ENCODE measurements around the gene THG1L. TPM values are rescaled to one million over a fixed set of nuclear protein-coding genes. Genes with fewer than 3 reads are reported as not detected.
A peak's percentile ranks its signal among the peaks of the same experiment; 100 is the strongest.

Gene THG1L
- total RNA-seq, 1 experiment from 2014 or later: 45.3 TPM

GRCh38 chr5:157713830-157714595 is 17.2 kb upstream of the THG1L start:
- ChIA-PET POLR2A (ENCODE audit: unreplicated experiment) (no interaction called here), CTCF (no interaction called here)
- Histone ChIP-seq H3K4me1 (ENCODE audit: insufficient read depth, low read length) (peaks cover 40% of the 10 kb centered on the region), H3K4me3 (ENCODE audit: low read length) (no peak overlapping the region), H3K9me3 (ENCODE audit: low read length) (no peaks in the 10 kb centered on the region), H3K27ac (ENCODE audit: low read length) (peak overlapping the region; percentile 2; the same call in 1 of the 2 replicates), H3F3A (ENCODE audit: low read length, unreplicated experiment) (no peaks in the 10 kb centered on the region), H3K36me3 (ENCODE audit: low read depth, low read length) (no peaks in the 10 kb centered on the region), H3K9ac (ENCODE audit: low read length) (no peak overlapping the region), H3K4me2 (ENCODE audit: low read length) (no peak overlapping the region), H3K79me2 (ENCODE audit: low read length) (no peaks in the 10 kb centered on the region), H4K20me1 (ENCODE audit: low read length) (no peaks in the 10 kb centered on the region), H3K27me3 (ENCODE audit: low read length) (no peaks in the 10 kb centered on the region), H2AFZ (ENCODE audit: low read length) (no peak overlapping the region), H3K9me2 (replicated peaks; ENCODE audit: low read length) (no peaks in the 10 kb centered on the region)
- ATAC-seq: no peak
- TF ChIP-seq EZH2 (IDR thresholded peaks at IDR 0.05; ENCODE audit: low read length, unreplicated experiment): no peak
- TF ChIP-seq CTCF (conservative IDR thresholded peaks at IDR 0.05; ENCODE audit: low read depth, low read length): no peak
- TF ChIP-seq EZH2phosphoT487 (IDR thresholded peaks at IDR 0.05; ENCODE audit: borderline replicate concordance, low read length): no peak
- intact Hi-C loops (cut with micrococcal nuclease): no loop called here
- no peak for DNase-seq
- no TSS peak for BruUV-seq (replicated peaks)

- no TSS peak for BruUV-seq (replicated peaks)
- H3K9ac ChIP-seq (ENCODE audit: low read length): no peak overlapping the region
- ATAC-seq (no peak), DNase-seq (peak; percentile 21)
- POLR2A ChIA-PET (ENCODE audit: unreplicated experiment): no interaction called here
- H4K20me1 ChIP-seq (ENCODE audit: low read length): no peaks in the 10 kb centered on the region
- CTCF ChIA-PET: no interaction called here
- no peaks in the 10 kb centered on the region for H3K9me2 ChIP-seq (replicated peaks; ENCODE audit: low read length)
- H3K4me3 ChIP-seq (ENCODE audit: low read length): no peak overlapping the region
- H3K27me3 ChIP-seq (ENCODE audit: low read length): no peaks in the 10 kb centered on the region
- no peaks in the 10 kb centered on the region for H3F3A ChIP-seq (ENCODE audit: low read length, unreplicated experiment)
- intact Hi-C loops (cut with micrococcal nuclease): no loop called here
- no peak for TF ChIP-seq EZH2phosphoT487 (IDR thresholded peaks at IDR 0.05; ENCODE audit: borderline replicate concordance, low read length)
- no peak for TF ChIP-seq EZH2 (IDR thresholded peaks at IDR 0.05; ENCODE audit: low read length, unreplicated experiment)
- TF ChIP-seq CTCF (conservative IDR thresholded peaks at IDR 0.05; ENCODE audit: low read depth, low read length): no peak
- no peaks in the 10 kb centered on the region for H3K36me3 ChIP-seq (ENCODE audit: low read depth, low read length)
- peak overlapping the region; percentile 2; the same call in 1 of the 2 replicates for H3K27ac ChIP-seq (ENCODE audit: low read length)
- peaks cover 40% of the 10 kb centered on the region for H3K4me1 ChIP-seq (ENCODE audit: insufficient read depth, low read length)
- no peaks in the 10 kb centered on the region for H3K9me3 ChIP-seq (ENCODE audit: low read length)
- H3K4me2 ChIP-seq (ENCODE audit: low read length): no peak overlapping the region
- H3K79me2 ChIP-seq (ENCODE audit: low read length): no peaks in the 10 kb centered on the region
- H2AFZ ChIP-seq (ENCODE audit: low read length): no peak overlapping the region
Measured at GRCh38 chr5:157714596-157714864, 16.7 kb upstream of the THG1L start.

GRCh38 chr5:157718519-157718918 is 12.7 kb upstream of the THG1L start:
- Histone ChIP-seq H3K9me3 (ENCODE audit: low read length) (no peaks in the 10 kb centered on the region), H3K4me1 (ENCODE audit: insufficient read depth, low read length) (peaks cover 20% of the 10 kb centered on the region), H4K20me1 (ENCODE audit: low read length) (no peaks in the 10 kb centered on the region), H3K36me3 (ENCODE audit: low read depth, low read length) (no peaks in the 10 kb centered on the region), H3K4me2 (ENCODE audit: low read length) (peak overlapping the region; percentile 28), H3K9me2 (replicated peaks; ENCODE audit: low read length) (no peaks in the 10 kb centered on the region), H3K27me3 (ENCODE audit: low read length) (no peaks in the 10 kb centered on the region), H3K79me2 (ENCODE audit: low read length) (no peaks in the 10 kb centered on the region), H3F3A (ENCODE audit: low read length, unreplicated experiment) (no peaks in the 10 kb centered on the region), H3K27ac (ENCODE audit: low read length) (peak overlapping the region; percentile 58), H3K4me3 (ENCODE audit: low read length) (no peak overlapping the region), H3K9ac (ENCODE audit: low read length) (peak overlapping the region; percentile 63), H2AFZ (ENCODE audit: low read length) (peak overlapping the region; percentile 8)
- intact Hi-C loops (cut with micrococcal nuclease): loop anchor here (1.0 to 2.0 kb wide), 8 partner anchors 49 to 390 kb away; partner anchors contain the start of gene ADAM19
- ATAC-seq (peak; percentile 97), DNase-seq (peak; percentile 92)
- ChIA-PET CTCF (interaction anchor here (0.5 to 1.2 kb wide), 12 partner anchors 25 to 458 kb away, joined by 3 to 9 read pairs (median 3); partner anchors contain the start of gene LSM11), POLR2A (ENCODE audit: unreplicated experiment) (interaction anchor here (0.6 to 0.7 kb wide), 2 partner anchors 106 to 207 kb away, joined by 3 to 6 read pairs; no protein-coding TSS in a partner anchor)
- TF ChIP-seq EZH2 (IDR thresholded peaks at IDR 0.05; ENCODE audit: low read length, unreplicated experiment) (no peak), CTCF (conservative IDR thresholded peaks at IDR 0.05; ENCODE audit: low read depth, low read length) (peak; percentile 90)
- no TSS peak for BruUV-seq (replicated peaks)
